ENCODE data around the gene ZNF862. TPM values are rescaled to one million over a fixed set of nuclear protein-coding genes. Genes with fewer than 3 reads are reported as not detected.

Gene ZNF862
- total RNA-seq, 1 experiment from 2014 or later, result 17.7 TPM

- Mint-ChIP-seq H3K4me3 (ENCODE audit: low read depth, unreplicated experiment) (no peak overlapping the region), H3K9me3 (ENCODE audit: low read depth, unreplicated experiment) (no peaks in the 10 kb centered on the region), H3K36me3 (ENCODE audit: insufficient read depth, unreplicated experiment) (peaks cover 8% of the 10 kb centered on the region), H3K27me3 (ENCODE audit: unreplicated experiment) (peaks cover 91% of the 10 kb centered on the region), H3K27ac (ENCODE audit: unreplicated experiment) (no peak overlapping the region), H3K4me1 (ENCODE audit: low read depth, unreplicated experiment) (peaks cover 9% of the 10 kb centered on the region)
- no TSS peak for BruUV-seq (replicated peaks)
- CTCF ChIA-PET, result no interaction called here
- intact Hi-C loops (cut with micrococcal nuclease; ENCODE audit: unreplicated experiment), result no loop called here
- no peak for DNase-seq
- no peak for TF ChIP-seq CTCF (IDR thresholded peaks at IDR 0.05; ENCODE audit: unreplicated experiment)
Observed at GRCh38 chr7:149803551-149804074, 34.6 kb upstream of the ZNF862 start.

- BruUV-seq (replicated peaks), result no TSS peak
- no peak for DNase-seq
- intact Hi-C loops (cut with micrococcal nuclease; ENCODE audit: unreplicated experiment), result no loop called here
- Mint-ChIP-seq H3K4me1 (ENCODE audit: low read depth, unreplicated experiment) (peaks cover 9% of the 10 kb centered on the region), H3K4me3 (ENCODE audit: low read depth, unreplicated experiment) (no peak overlapping the region), H3K9me3 (ENCODE audit: low read depth, unreplicated experiment) (no peaks in the 10 kb centered on the region), H3K27ac (ENCODE audit: unreplicated experiment) (no peak overlapping the region), H3K27me3 (ENCODE audit: unreplicated experiment) (peaks cover 91% of the 10 kb centered on the region), H3K36me3 (ENCODE audit: insufficient read depth, unreplicated experiment) (peaks cover 8% of the 10 kb centered on the region)
- CTCF ChIA-PET, result no interaction called here
- TF ChIP-seq CTCF (IDR thresholded peaks at IDR 0.05; ENCODE audit: unreplicated experiment), result no peak
Observed at GRCh38 chr7:149804106-149804505, 34.1 kb upstream of the ZNF862 start.

GRCh38 chr7:149806726-149807125 is 31.4 kb upstream of the ZNF862 start:
- Mint-ChIP-seq H3K4me1 (ENCODE audit: low read depth, unreplicated experiment) (peaks cover 9% of the 10 kb centered on the region), H3K27ac (ENCODE audit: unreplicated experiment) (no peak overlapping the region), H3K9me3 (ENCODE audit: low read depth, unreplicated experiment) (no peaks in the 10 kb centered on the region), H3K36me3 (ENCODE audit: insufficient read depth, unreplicated experiment) (peaks cover 4% of the 10 kb centered on the region), H3K4me3 (ENCODE audit: low read depth, unreplicated experiment) (no peak overlapping the region), H3K27me3 (ENCODE audit: unreplicated experiment) (peaks cover 91% of the 10 kb centered on the region)
- no peak for TF ChIP-seq CTCF (IDR thresholded peaks at IDR 0.05; ENCODE audit: unreplicated experiment)
- intact Hi-C loops (cut with micrococcal nuclease; ENCODE audit: unreplicated experiment), result no loop called here
- CTCF ChIA-PET, result interaction anchor here (1.4 kb wide), 1 partner anchor 144 kb away, joined by 3 read pairs; no protein-coding TSS in a partner anchor
- BruUV-seq (replicated peaks), result no TSS peak
- no peak for DNase-seq

GRCh38 chr7:149808311-149808710 is 29.9 kb upstream of the ZNF862 start:
- BruUV-seq (replicated peaks), result no TSS peak
- DNase-seq, result no peak
- H3K36me3 Mint-ChIP-seq (ENCODE audit: insufficient read depth, unreplicated experiment), result peaks cover 4% of the 10 kb centered on the region
- no peak for TF ChIP-seq CTCF (IDR thresholded peaks at IDR 0.05; ENCODE audit: unreplicated experiment)
- peaks cover 90% of the 10 kb centered on the region for H3K27me3 Mint-ChIP-seq (ENCODE audit: unreplicated experiment)
- H3K27ac Mint-ChIP-seq (ENCODE audit: unreplicated experiment), result no peak overlapping the region
- H3K4me3 Mint-ChIP-seq (ENCODE audit: low read depth, unreplicated experiment), result no peak overlapping the region
- no peaks in the 10 kb centered on the region for H3K9me3 Mint-ChIP-seq (ENCODE audit: low read depth, unreplicated experiment)
- CTCF ChIA-PET, result no interaction called here
- intact Hi-C loops (cut with micrococcal nuclease; ENCODE audit: unreplicated experiment), result no loop called here
- peaks cover 9% of the 10 kb centered on the region for H3K4me1 Mint-ChIP-seq (ENCODE audit: low read depth, unreplicated experiment)

Data from Calu3 (cell line).